HG03565 (cell line): ENCODE data around the gene EXT2.

Experiments
- ATAC-seq: cut with Tn5 transposase; IDR thresholded peaks from one replicate; pipeline ENCODE4 v1.9.1; 2021; ENCODE audit warnings: mild to moderate bottlenecking, moderate library complexity; ENCODE audit not compliant: unreplicated experiment

The EXT2 gene

DNA sequence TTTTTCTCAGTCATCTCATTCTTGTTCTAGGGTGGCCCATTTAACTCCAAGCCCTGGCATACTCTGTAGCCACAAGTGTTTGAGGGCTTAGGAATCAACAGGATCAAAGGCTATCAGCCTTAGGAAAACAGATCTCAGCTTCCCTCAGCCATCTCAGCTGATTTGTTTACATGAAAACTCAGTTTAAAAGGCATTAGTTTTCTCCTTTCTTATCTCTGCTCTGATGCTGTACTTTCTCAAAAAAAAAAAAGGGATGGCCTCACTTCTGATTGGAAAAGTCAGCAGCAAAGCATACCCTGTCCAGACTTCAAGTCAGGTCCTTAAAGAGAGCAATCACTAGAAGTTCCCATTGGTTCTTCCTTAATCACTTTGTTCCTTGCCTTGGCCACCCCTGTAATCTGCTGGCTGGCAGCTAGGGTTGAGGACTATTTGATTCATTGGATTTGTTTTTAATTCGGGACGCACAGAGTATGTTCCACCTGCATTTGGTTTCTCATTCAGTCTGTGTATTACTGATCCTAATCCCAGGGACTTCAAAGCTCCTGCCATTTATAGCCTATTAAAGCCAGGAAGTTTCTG, 102.8 kb downstream of the EXT2 start:
- ATAC-seq, result no peak

DNA sequence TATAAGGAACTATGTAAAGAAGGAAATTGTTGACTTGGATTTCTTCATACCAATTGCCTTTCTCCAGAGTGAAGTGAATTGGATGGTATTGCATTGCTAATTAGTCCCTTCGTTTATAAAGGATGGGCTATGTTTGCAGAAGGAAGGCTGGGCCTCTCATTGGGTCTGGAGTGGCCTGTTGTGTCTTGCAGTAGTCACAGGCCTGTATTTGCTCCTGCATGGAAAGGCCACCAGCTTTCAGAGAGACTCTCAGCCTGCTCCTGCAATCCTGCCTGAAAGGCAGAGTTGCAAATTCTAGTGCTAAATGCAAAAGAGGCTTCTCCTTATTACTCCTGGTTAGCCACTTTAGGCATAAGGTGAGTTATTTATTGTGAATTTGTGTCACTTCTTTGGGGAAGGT, 103.8 kb downstream of the EXT2 start:
- no peak for ATAC-seq

DNA sequence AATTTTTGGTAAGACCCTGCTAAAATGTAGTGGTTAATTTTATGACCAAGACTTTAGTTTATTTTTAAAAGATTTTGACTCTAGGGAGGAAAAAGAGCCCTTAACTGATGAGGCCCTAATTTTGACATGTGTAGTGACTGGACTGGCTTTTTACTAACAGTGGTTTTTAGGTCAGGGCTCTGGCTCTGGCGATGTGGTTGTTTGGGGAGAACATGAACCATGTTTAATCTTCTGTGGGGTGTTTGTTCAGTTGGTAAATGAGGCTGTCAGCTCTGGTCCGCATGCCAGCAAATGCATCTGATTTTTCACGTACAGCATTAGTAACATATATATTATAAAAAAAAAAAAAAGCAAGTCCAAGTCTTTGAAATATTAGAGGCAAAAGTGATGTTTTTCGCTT, 104.3 kb downstream of the EXT2 start:
- ATAC-seq, result no peak

DNA sequence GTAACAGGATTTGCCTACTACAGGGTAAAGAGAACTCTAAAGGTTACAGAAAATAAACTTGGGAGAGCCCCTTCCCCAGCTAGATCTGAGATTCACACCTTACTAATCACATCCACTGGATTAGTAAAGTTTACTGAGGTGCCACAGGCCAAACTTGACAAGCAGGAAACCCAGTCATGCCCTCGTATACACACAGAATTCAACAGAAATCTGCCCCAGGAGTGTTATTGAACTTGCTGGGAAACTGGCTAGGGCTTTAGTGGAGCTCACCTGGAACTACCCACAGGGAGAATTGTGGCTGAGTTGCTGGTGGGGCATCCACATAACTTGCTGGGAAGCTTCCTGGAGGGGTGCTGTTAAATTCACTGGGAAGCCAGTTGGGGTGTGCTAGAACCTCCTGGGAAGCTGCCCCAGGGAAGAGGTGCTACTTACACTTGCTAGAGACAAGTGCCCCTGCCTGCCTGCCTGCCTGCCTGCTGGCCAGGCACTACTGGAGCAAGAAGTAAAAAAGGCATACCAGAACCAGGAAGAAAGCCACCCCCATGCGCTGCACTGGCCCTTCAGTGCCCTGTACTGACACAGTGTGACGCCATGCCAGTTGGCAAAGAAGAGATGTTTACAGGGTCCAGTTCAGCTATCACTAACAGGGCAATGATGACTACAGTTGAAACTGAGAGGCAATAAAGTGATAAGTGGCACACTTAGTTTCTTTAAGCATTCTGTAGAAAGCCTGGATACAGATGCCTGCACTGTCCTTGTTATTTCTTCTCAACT, 108.0 kb downstream of the EXT2 start:
- no peak for ATAC-seq

DNA sequence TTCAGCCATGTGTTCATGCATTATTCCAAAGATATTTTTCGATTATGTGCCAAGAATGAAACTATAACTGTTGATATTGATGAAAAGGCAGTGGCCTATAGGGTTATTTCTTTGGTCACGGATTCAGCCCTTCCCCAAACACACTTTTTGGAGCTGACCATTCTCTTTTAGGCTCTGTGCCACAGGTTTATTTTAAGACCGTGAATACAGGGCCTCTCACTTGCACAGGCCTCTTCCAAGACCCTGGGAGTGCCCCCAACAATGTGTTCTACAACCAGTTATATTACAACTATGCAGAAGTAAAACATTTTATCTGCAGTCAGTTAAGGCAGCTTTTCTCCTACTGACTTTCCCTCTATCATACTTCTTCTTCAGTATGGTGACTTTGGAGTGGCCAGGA, 109.9 kb downstream of the EXT2 start:
- no peak for ATAC-seq

DNA sequence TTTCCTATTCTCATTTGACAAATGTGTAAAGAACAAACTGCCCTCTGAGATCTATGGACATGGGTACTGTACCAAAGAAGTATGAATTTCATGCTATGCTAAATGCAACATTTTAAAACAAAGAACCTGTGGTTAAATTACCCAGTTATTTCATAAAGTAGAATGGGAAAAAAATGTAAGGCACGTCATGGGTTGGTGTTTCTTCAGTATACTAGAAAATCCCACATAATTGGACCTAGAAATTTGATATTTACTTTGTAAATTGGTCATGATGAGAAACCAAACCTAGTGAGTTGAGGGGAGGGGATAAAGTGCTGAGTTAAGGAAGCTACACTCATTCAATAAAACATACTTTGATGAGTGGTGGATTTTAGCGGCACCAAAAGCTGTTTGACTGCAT, 110.4 kb downstream of the EXT2 start:
- ATAC-seq, result no peak

DNA sequence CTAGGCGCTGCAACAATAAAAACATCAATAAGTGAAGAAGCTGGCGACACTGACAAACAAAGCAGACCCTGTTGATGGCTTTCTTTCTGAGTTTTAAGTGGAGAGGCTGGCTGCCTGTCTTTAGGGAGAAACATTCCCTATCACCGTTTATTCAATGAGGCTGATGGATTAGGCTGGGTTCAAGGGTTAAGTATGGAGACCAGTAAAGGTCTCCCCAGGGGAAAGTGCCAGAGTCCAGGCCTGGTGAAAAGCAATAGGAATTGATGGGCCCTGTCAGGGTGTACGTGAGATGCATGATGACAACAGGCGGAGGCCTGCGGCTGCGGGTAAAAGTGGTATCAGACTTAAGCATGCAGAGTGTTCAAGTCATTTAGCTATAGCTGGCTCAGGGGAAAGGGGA, 111.8 kb downstream of the EXT2 start:
- ATAC-seq, result no peak

DNA sequence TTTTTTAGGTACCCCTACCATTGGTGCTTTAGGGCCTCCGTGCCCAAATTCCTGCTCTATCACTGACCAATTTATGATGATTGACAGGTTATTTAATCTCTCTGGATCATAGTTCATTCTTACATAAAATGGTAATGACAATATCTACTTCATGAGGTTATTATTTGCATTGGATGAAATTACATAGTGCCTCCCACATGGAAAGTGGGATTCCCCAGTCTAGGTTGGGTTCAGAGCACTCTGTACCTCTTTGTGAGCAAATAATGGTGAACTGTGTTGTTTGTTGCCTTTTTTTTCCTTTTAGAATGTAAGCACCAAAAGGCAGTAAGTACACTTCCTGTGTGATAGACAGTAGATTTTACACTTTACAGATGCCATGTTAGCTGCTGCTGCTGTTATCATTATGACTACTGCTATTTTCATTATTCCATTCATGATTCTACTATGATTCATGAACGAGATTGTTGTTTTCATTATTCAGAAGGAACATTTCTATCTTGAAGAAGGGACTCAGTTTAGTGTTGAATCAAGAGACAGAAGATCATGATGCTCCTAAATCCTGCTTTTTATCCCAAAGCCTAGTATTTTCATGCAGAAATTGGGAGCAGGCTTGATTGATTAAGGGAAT, 113.6 kb downstream of the EXT2 start:
- ATAC-seq, result no peak

DNA sequence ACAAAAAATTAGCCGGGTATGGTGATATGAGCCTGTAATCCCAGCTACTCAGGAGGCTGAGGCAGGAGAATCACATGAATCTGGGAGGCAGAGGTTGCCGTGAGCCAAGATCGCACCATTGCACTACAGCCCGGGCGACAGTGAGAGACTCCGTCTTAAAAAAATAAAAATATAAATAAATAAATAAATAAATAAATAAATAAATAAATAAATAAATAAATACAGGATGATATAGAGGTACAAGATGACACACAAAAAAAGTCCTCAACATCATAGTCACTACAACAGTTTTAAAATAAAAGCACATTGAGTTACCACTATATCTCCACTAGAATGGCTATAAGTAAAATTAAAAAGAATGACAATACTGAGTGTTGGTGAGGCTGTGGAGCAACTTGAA, 116.7 kb downstream of the EXT2 start:
- ATAC-seq, result no peak

DNA sequence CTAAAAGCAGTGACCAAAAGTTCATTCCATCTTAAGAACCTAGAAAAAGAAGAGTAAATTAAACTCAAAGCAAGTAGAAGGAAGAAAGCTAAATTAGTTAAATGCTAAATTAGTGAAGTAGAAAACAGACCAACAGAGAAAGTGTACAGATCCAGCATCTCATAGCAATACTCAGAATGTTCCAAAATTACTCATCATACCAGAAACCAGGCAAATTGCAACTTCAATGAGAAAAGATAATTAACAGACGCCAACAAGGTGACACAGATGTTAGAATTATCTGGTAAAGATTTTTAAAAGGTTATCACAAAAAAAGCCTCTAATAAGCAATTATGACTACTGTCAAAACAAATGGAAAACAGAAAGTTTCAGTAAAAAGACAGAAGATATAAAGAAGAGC, 117.7 kb downstream of the EXT2 start:
- no peak for ATAC-seq

DNA sequence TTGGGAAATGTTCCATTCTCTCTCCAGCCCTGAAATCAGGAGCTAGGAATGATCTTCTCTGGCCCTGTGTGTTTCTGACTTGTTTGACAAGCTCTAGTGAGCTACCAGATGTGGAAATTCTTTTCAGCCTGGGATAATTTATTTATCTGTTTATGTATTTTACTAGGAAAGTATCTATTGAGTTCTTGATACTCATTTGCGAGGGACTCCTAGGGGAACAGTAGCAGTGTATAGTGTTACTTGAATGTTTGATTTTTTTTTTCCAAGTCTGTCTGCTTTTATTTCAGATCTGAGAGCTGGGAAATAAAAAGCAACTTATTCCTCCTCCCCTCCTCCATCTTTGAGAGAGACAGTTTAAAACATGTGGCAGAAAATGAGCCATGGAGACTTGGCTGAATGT, 122.0 kb downstream of the EXT2 start:
- ATAC-seq, result no peak

DNA sequence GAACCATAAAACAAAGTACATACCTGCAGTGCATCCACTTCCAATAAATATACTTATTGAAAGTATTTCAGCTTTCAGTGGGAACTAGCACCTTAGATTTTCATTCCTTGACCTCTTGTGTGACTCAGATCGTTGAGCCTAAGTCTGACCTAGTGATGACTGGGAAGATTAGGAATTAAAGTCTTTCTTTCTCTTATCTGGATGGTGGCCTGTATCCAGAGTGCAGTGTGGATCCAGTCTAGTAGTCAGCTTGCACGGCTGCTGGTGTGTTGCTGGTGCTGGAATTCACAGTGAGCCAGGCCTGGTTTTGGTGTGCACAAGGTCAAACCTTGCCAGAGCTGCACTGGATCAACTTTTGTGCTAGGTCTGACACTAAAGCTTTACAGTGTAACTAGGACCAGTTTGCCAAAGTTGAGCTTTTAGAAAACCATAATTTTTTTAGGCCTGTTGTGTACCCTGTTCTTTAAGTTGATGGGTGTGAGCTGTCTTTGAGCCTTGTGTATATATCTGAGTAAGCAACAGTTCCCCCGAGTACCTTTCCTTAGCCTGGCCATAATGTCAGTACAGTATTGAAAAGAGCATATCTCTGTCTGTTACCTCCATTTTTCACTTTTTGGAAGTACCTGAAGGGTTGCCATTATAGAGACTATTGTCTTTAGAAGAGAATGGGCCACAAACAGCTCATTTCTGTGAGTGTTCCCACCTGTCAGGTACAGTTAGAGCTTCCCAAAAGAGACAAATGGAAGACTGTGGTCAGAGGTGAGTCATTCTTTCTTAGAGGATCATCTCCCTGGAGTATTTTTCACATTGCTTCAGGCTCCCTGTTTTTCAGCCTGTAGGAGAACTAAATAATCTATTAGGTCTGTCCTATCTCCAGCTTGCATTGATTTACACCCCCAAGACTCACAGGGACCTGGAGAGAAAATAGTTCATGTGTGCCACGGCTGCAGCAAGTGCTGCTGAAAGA, 124.6 kb downstream of the EXT2 start:
- ATAC-seq, result no peak

DNA sequence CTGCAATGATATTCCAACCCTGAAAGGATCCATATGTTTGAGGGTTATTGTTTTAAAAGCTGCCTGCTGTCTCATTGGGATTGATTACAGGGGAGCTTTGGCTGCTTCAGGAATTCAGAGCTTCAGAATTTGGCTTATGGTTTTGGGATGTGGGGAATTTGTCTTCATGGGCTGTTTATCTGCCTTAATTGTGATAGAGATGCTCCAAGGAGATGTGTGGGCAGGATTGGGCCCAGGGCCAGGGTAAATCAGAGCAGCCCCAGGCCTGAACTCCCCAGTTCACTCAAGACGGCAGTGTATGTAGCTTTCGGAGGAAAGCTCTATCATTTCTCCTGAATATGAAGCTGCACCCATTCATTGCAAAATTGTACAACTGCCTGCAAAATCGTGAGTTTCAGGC, 126.0 kb downstream of the EXT2 start:
- no peak for ATAC-seq

DNA sequence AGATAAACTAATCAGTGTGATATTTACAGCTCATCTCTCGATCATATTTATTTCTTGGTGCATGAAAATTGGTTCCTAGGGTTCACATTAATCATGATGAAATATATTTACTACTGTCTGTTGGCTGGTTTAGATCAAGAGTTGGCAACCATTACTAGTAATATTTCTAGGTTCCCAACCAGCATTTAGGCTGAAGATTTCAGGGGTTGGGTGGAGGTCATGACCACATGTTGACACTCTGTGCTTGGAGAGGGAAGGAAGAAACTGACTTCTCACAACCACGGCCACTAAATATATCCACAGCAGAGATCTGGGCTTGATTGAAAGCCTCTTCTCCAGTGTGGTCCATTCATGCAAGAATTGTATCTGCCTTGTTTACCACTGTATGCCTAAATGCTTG, 126.5 kb downstream of the EXT2 start:
- ATAC-seq, result no peak

DNA sequence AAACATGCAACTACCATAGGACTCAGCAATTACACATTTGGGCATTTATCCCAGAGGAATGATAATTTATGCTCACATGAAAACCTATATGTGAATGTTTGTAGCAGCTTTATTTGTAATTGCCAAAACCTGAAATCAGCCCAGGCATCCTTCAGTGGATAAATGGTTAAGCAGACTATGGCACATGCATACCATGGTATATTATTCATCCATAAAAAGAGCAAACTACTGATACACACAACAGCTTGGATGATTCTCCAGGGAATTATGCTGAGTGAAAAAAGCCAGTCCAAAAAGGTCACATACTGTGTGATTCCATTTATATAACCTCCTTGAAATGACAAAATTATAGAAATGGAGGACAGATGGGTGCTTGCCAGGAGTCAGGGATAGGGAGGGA, 127.8 kb downstream of the EXT2 start:
- ATAC-seq, result no peak

DNA sequence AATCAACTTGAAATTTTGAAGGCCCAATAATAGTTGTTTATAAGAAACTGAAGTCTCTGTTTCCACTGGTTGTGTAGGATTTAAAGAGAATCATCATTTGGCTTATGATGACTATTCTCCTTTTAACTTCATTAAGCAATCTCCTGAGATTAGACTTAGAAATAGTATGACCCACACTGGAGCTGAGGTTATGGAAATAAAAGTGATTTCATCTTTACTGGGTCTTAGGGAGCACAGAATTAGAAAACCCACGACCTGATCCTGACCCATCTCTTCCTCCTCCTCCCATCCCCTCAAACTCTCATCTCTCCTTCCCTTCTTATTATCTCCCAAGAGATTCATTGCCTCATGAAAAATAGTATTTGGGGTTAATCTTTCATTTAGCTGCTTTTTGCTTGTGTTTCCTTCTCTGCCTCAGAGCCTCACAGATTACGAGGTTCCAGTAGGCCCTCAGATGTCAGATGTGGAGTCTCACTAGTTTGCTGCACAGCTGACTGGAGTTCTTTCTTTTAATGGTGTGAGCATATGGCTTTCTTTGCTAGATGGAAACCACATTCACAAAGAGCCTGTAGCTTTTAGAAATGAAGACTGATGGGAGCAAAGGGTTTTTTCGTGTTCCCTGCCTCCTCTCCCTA, 129.5 kb downstream of the EXT2 start:
- ATAC-seq, result no peak

DNA sequence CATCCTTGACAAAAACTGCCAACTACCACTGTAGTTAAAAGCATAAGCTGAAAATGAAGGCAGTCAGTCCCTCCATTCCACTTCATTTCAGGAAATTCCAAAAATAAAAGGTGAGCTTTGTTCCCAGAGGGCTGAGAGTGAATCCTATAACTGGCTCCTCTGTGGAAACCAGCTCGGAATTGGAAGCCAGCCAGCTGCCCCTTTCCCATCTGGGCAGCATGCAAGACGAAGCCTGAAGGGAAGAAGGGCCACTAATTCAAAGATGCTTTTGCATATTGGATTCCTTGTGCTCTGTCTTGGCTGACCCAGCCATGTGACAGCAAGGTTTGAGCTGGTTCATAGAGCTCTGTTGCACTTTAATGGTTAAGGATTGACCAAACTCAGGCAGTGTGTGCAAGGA, 131.0 kb downstream of the EXT2 start:
- no peak for ATAC-seq

DNA sequence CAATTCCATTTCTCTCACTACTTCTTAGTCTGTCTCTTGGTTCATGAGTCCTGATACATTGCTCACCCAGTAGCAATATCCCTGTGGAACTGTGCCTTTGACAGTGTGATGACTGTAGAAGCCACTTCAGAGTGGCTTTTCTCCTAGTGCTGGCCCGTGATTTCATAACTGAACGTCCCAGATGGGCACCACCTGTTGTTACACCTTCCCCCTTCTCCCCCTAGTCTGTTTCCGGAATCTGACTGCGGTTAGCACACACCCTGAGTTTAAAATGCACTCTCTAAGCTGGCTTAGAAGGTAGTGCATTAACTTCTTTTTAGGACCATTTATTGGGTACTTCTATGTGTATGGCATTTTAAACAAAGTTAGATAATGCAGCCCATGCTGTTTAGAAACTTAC, 131.5 kb downstream of the EXT2 start:
- no peak for ATAC-seq

DNA sequence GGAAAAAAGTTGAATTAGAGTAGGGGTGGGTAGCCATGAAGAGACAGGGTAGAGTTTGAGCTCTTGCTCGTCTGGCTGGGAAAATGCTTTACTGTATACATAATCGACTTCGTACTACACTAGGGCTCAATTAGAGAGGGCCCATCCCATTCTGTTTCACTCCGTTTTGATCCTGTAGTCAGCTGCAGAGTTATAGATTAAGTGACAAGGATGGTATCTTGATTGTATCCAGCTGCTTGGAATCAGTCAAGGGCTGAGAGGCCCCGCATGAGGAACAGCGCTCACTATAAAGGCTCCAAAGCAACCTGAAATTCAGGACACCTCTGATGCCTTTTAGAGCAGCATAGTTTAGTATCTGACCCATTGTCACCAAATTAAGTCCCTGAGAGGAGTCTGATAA, 132.9 kb downstream of the EXT2 start:
- no peak for ATAC-seq

DNA sequence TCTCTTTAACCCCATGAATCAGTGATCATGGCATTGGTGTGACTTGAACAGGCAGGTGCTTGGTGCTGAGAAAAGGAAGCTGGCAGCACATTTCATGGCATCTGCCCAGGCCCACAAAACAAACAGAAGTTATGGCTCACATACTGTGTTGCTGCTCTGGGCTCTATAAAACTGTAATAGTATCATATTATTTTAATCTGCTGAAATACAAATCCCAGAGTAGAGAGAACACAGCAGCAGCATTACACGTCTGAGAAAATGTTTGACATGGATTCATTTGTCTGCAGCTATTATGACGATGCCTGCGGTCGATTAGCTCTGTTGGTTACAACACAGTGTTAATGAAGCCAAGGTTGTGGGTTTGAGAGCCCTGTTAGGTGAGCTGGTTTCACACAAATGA, 133.6 kb downstream of the EXT2 start:
- ATAC-seq, result no peak

DNA sequence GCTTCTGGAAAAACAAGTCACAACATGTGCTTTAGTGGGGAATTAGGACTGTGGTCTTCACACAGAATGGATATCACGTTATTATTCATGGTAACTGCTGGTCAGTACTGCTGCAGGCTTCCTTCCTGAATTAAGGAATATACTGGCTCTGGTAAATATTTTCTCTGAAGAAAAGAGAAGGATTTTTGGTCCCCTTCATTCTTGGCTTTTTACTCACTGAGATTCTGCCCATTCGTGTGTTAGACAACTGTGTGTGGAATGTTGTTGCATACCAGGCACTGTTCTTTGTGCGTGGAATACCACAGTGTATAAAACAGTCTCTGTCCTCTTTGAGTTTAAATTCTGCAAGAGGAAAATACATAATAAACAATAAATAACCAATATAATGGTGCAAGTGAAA, 134.1 kb downstream of the EXT2 start:
- ATAC-seq, result no peak
